RWPE1 (cell line): ENCODE data around the gene ELF1.
"Not testable (repeated sequence)": the region's sequence is repeated elsewhere in the genome, so short reads cannot be mapped to it uniquely, and the experiment has no call there.

Experiments
- CTCF ChIA-PET: fragments of 350-600 bp; sonication (Branson Sonifier 250); formaldehyde crosslinking; extraction: SDS; loops from one replicate; lab custom pipeline; 2021; lab: Yijun Ruan, JAX
- POLR2A ChIA-PET: fragments of 400-600 bp; formaldehyde crosslinking; extraction: SDS; loops from one replicate; lab custom pipeline; 2020; ENCODE audit warnings: antibody characterized with exemption; ENCODE audit not compliant: low non-redundant PET; lab: Yijun Ruan, JAX
- DNase-seq: peaks from one replicate; pipeline ENCODE4 v3.0.0; 2012; ENCODE audit warnings: low spot score
- H3K27ac ChIP-seq: fragments of 450-650 bp; 2 replicates; pipeline ENCODE4 v1.5.1; 2017
- TF ChIP-seq, protein P1 (sequence below): fragments of 450-650 bp; conservative IDR thresholded peaks from 2 replicates; pipeline ENCODE4 v1.5.1; 2017; ENCODE audit warnings: low read depth, mild to moderate bottlenecking

ELF1 gene

DNA sequence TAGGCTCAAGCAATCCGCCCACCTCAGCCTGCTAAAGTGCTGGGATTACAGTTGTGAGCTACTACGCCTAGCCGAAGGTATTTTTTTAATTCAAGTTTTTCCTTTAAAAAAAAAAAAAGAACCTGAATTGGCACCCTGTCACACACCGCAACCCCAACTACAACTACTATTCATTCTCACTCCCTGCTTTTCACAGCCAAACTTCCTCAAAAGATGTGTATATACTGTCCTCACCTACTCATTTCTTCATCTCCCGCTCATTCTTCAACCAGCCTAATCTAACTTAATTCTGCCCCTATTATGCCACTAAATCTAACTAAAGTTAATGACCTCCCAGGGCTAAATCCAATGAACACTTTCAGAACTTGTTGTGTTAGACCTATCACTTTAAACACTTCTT is 29.5 kb upstream of the ELF1 start:
- ChIA-PET CTCF (interaction anchor here (0.6 kb wide), 1 partner anchor 196 kb away, joined by 3 read pairs; no protein-coding TSS in a partner anchor), POLR2A (no interaction called here)
- TF ChIP-seq, protein P1, sequence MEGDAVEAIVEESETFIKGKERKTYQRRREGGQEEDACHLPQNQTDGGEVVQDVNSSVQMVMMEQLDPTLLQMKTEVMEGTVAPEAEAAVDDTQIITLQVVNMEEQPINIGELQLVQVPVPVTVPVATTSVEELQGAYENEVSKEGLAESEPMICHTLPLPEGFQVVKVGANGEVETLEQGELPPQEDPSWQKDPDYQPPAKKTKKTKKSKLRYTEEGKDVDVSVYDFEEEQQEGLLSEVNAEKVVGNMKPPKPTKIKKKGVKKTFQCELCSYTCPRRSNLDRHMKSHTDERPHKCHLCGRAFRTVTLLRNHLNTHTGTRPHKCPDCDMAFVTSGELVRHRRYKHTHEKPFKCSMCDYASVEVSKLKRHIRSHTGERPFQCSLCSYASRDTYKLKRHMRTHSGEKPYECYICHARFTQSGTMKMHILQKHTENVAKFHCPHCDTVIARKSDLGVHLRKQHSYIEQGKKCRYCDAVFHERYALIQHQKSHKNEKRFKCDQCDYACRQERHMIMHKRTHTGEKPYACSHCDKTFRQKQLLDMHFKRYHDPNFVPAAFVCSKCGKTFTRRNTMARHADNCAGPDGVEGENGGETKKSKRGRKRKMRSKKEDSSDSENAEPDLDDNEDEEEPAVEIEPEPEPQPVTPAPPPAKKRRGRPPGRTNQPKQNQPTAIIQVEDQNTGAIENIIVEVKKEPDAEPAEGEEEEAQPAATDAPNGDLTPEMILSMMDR: no peak

DNA sequence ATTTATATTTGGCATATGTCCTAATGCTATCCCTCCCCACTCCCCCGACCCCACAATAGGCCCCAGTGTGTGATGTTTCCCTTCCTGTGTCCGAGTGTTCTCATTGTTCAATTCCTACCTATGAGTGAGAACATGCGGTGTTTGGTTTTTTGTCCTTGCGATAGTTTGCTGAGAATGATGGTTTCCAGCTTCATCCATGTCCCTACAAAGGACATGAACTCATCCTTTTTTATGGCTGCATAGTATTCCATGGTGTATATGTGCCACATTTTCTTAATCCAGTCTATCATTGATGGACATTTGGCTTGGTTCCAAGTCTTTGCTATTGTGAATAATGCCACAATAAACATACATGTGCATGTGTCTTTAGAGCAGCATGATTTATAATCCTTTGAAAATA is 23.3 kb upstream of the ELF1 start:
- POLR2A ChIA-PET, CTCF ChIA-PET, H3K27ac ChIP-seq, DNase-seq: not testable (repeated sequence)

More for the DNA sequence above, 29.5 kb upstream of the ELF1 start:
- no peak overlapping the region for H3K27ac ChIP-seq
- DNase-seq: no peak

DNA sequence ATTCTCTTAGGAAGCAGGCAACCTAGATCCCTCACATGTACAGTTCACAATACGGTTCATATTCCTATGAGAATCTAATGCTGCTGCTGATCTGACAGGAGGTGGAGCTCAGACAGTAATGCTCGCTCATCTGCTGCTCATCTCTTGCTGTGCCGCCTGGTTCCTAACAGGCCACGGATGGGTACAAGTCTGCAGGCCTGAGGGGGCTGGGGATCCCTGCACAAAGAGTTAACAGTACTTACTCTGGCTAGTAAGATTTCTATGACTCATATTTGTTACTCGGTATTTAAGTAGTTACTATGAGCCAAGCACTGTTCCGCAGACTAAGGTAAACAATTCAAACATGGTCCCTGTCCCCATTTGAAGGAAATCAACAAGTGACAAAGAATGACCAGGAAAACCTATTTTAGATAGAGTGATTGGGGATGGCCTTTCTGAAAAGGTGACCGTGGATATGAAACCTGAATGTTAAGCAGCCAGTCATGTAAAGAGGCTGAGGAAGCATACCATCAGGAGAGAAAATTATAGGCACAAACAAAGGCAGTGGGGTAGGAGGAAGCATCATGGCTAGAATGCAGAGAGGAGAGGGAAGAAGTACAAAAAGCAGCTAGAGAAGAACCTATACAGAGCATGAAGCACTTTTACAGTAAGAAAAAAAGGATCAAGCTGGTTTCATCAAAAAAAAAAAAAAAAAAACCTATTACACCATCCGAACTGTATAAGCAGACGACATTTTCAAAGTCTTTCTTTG is 21.6 kb upstream of the ELF1 start:
- ChIA-PET CTCF (no interaction called here), POLR2A (no interaction called here)
- TF ChIP-seq, protein P1: no peak
- DNase-seq: no peak
- no peak overlapping the region for H3K27ac ChIP-seq

DNA sequence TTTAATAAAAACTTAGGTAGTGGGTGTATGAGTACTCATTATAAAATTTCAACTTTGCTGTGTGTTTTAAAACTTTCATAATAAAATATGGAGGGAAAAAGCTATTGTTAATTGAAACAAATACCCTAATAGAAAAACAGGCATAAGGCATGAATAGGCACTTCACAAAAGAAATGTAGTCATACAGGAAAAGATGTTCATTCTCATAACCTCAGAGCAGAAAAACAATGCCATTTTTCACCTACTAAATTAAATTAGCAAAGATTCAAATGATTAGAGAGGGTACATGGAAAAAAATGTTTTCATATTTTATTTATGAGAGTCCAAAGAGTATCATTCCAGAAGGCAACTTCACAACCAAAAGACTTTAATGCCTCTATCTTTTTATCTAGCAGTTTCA is 20.6 kb upstream of the ELF1 start:
- no peak for DNase-seq
- H3K27ac ChIP-seq: no peak overlapping the region
- TF ChIP-seq, protein P1: no peak
- POLR2A ChIA-PET: no interaction called here
- CTCF ChIA-PET: no interaction called here

DNA sequence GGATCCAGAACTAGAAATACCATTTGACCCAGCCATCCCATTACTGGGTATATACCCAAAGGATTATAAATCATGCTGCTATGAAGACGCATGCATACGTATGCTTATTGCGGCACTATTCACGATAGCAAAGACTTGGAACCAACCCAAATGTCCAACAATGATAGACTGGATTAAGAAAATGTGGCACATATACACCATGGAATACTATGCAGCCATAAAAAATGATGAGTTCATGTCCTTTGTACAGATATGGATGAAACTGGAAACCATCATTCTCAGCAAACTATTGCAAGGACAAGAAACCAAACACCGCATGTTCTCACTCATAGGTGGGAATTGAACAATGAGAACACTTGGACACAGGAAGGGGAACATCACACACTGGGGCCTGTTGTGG is 17.4 kb upstream of the ELF1 start:
- CTCF ChIA-PET: not testable (repeated sequence)

DNA sequence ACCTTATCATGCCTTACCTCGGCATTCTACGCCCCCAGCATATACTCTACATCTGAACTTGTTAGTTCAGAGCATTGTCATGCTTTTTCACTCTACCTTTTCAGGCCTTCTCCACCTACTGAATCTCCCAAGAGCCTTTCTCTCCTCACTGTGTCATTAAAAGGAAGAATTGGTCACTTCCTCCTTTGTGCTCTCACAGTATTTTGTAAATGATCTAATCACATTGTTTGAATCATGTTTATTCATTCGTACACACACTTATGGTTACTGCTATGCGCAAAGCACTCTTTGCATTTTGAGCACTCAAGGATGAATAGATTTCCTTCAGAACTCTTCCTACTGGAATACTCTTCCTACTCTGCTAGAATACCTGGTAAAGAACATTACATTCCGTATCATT is 15.8 kb upstream of the ELF1 start:
- H3K27ac ChIP-seq: no peak overlapping the region
- no peak for DNase-seq
- TF ChIP-seq, protein P1: no peak
- ChIA-PET CTCF (no interaction called here), POLR2A (no interaction called here)

More for the DNA sequence above, 17.4 kb upstream of the ELF1 start:
- H3K27ac ChIP-seq, POLR2A ChIA-PET, DNase-seq: not testable (repeated sequence)

DNA sequence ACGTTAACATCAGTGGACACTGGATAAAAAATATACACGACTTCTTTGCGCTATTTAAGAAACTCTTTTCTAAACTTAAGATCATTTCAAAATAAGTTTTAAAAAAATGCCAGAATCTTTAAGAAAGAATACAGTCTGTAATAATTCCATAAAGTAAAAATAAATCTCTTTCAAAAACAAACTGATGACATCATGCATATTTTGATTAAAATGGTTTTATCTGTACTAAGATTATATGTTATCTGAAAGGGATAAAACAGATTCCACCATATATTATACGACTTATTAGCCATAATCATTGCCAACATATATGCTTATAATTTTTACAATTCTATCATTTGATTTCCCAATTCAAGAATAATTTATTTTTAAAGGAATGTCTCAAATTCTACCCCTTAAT is 15.3 kb upstream of the ELF1 start:
- no peak overlapping the region for H3K27ac ChIP-seq
- no peak for DNase-seq
- TF ChIP-seq, protein P1: no peak
- CTCF ChIA-PET: no interaction called here
- POLR2A ChIA-PET: no interaction called here
